Central memory CD8-positive, alpha-beta T cell (primary cell): ENCODE data around the gene PWWP2A.
"Not testable (repeated sequence)": the region's sequence is repeated elsewhere in the genome, so short reads cannot be mapped to it uniquely, and the experiment has no call there.

ENCODE experiments used
- ATAC-seq: fragments of 150-1000 bp; cut with Tn5 transposase; replicated peaks from 2 replicates; pipeline ENCODE4 v1.10.0; 2022; ENCODE audit warnings: mild to moderate bottlenecking, moderate FRiP score, moderate number of reproducible peaks; ENCODE audit not compliant: poor library complexity, severe bottlenecking; ENCODE audit errors: extremely low read depth
- DNase-seq, 2 donors: peaks; one replicate each; pipeline ENCODE4 v3.0.0; 2021; ENCODE audit warnings: low spot score in 2 of 2
- H3K27ac Mint-ChIP-seq: one replicate; pipeline ENCODE4 v1.8.0; 2022; ENCODE audit warnings: low read depth, mild to moderate bottlenecking, moderate library complexity, mixed read lengths
- H3K27me3 Mint-ChIP-seq: one replicate; pipeline ENCODE4 v1.8.0; 2022; ENCODE audit warnings: mixed read lengths
- H3K36me3 Mint-ChIP-seq: one replicate; pipeline ENCODE4 v1.8.0; 2022; ENCODE audit warnings: mild to moderate bottlenecking, moderate library complexity, mixed read lengths; ENCODE audit not compliant: insufficient read depth
- H3K4me1 Mint-ChIP-seq: one replicate; pipeline ENCODE4 v1.8.0; 2022; ENCODE audit warnings: mixed read lengths
- H3K4me3 Mint-ChIP-seq: one replicate; pipeline ENCODE4 v1.8.0; 2022; ENCODE audit warnings: mild to moderate bottlenecking, moderate library complexity, mixed read lengths
- H3K9me3 Mint-ChIP-seq: one replicate; pipeline ENCODE4 v1.8.0; 2022; ENCODE audit warnings: mixed read lengths

The PWWP2A gene

DNA sequence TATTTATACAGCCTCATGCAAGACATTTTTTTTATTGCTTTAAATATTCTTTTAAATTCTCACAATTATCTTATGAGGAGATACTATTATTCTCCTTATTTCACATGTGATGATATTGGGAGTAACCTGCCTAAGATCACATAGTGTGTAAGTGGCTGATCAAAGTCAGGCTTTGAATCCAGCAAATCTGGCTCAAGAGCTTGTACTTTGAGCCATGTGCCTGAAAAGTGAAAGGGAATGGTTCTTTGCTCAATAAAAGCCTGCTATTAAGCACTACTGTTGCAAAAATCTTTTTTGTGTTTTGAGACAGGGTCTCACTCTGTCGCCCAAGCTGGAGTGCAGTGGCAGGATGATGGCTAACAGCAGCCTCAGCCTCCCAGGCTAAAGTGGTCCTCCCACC, 35.1 kb downstream of the PWWP2A start:
- Mint-ChIP-seq H3K4me3 (no peak overlapping the region), H3K9me3 (no peaks in the 10 kb centered on the region), H3K27ac (no peak overlapping the region), H3K36me3 (peaks cover 6% of the 10 kb centered on the region), H3K27me3 (no peaks in the 10 kb centered on the region), H3K4me1 (no peaks in the 10 kb centered on the region)
- ATAC-seq: no peak
- DNase-seq: no peak

DNA sequence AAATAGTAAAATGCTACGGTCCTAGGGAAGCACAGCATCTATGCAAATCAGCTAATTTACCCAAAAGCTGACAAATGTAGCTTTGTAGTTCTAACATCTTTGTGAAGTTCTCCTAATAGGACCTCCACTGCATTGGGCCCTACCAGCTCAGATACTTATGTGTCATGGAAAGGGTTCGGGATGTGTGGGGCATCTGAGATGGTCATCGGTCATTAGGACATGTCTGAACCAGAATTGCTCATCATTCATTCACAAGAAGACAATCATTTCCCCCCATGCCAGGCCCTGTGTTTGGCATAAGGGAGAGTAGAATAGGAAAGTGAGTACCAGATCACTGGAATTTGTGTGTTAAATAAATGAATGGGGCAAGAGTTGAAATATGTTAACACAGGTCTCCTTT, 35.7 kb downstream of the PWWP2A start:
- no peak overlapping the region for H3K4me3 Mint-ChIP-seq
- no peaks in the 10 kb centered on the region for H3K27me3 Mint-ChIP-seq
- DNase-seq (no peak), ATAC-seq (no peak)
- no peaks in the 10 kb centered on the region for H3K4me1 Mint-ChIP-seq
- no peaks in the 10 kb centered on the region for H3K9me3 Mint-ChIP-seq
- no peak overlapping the region for H3K27ac Mint-ChIP-seq
- H3K36me3 Mint-ChIP-seq: peaks cover 6% of the 10 kb centered on the region

DNA sequence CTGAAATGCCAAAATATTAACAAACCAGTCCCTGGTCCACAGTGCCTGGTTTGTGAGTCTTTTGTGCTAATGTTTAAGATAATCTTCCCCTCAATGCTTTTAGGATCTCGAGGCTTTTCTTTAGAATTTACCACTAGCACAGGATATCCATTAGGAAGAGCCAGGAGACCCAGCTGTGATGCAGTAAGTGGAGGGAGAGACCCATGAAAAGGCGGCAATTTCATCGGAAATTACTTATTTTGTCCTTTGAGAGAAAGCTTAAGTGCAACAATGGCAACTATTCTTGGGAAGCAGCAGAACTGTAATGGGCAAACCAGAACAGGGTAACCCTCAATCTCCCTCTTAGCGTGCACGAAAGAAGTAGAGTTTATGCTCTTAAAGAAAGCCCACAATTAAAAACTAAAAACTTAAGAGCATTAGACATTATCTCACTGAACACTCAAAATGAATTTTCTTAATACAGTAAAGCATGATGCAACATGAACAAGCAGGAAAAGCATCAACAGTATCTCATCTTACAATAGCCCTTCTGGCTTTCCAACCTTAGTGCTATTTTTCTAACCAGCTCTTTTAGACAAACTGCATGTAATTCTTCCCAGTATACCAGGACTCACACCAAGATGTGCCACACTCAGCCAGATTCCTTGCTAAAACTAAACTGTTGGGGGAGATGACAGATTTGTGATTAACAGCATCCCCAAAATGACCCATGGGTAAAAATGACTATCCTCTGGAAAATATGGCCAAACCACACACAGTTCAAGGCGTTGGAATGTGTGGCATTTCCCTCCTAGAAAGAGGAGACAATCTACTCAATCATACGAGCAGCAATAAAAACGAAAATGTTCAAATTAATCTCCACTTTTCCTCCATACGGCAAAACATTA, 36.4 kb downstream of the PWWP2A start:
- no peaks in the 10 kb centered on the region for H3K27me3 Mint-ChIP-seq
- H3K27ac Mint-ChIP-seq: no peak overlapping the region
- no peaks in the 10 kb centered on the region for H3K9me3 Mint-ChIP-seq
- ATAC-seq (no peak), DNase-seq (no peak)
- no peaks in the 10 kb centered on the region for H3K4me1 Mint-ChIP-seq
- H3K4me3 Mint-ChIP-seq: no peak overlapping the region
- peaks cover 7% of the 10 kb centered on the region for H3K36me3 Mint-ChIP-seq

DNA sequence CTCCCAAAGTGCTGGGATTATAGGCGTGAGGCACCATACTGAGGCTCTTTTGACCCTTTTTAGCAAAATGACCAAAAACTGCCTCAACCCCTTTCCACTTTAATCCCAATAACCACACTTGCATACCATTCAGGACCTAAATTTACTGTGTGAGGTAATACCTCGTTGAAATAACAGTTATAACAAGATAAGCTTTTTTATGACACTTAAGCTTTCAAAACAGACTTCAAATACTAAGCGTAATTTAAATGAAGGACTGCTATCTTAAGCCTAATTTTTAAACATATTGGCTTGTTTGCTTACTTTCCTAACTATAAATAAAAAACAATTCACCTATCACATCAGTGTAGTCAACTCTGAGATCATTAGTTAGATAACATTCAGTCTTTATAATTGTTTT, 37.8 kb downstream of the PWWP2A start:
- Mint-ChIP-seq H3K27ac (no peak overlapping the region), H3K36me3 (peaks cover 7% of the 10 kb centered on the region), H3K9me3 (no peaks in the 10 kb centered on the region), H3K4me1 (no peaks in the 10 kb centered on the region), H3K4me3 (no peak overlapping the region), H3K27me3 (no peaks in the 10 kb centered on the region)
- DNase-seq (no peak), ATAC-seq (no peak)

DNA sequence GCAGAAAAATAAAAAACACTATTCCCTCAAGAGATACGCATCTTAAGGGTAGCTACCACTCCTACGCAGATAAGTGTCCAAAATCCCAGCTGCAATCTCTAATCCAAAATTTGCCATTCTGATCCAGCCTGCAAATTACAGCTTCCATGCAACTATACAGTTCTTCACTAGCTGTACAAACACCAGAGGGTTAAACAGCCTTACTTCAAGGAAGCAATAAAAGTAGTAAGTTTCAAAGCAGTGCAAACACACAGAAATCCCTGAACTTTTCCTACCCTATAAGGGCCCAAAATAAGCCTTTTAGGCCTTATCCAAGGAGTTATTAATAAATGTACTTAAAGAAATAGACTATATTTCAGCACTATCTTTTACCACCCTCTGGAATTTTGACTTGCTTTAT, 39.5 kb downstream of the PWWP2A start:
- Mint-ChIP-seq H3K36me3 (peaks cover 10% of the 10 kb centered on the region), H3K4me3 (no peak overlapping the region), H3K27me3 (no peaks in the 10 kb centered on the region), H3K4me1 (no peaks in the 10 kb centered on the region), H3K27ac (peak overlapping the region; percentile 5), H3K9me3 (no peaks in the 10 kb centered on the region)
- ATAC-seq (no peak), DNase-seq (no peak)

DNA sequence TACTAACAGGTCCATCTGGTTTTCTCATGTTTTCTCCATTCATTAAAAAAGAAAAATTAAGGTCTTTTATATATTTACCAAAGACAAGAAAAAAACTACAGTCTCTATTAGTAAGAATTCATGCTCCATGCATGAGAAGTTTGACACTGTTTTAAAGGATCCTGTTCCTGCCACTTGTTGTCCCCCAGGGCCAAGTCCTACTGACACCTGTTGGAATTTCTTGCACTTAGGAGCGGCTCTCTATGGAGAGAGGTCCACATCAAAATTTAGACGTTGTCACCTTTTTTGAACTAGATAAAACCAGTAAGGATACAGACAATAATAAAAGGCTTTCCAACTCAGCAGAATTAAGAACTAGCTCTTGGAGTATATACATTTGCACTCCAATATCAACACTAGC, 42.3 kb downstream of the PWWP2A start:
- H3K4me1 Mint-ChIP-seq: no peaks in the 10 kb centered on the region
- H3K4me3 Mint-ChIP-seq: no peak overlapping the region
- peaks cover 10% of the 10 kb centered on the region for H3K36me3 Mint-ChIP-seq
- ATAC-seq: no peak
- no peak overlapping the region for H3K27ac Mint-ChIP-seq
- no peaks in the 10 kb centered on the region for H3K9me3 Mint-ChIP-seq
- DNase-seq: no peak
- H3K27me3 Mint-ChIP-seq: no peaks in the 10 kb centered on the region

DNA sequence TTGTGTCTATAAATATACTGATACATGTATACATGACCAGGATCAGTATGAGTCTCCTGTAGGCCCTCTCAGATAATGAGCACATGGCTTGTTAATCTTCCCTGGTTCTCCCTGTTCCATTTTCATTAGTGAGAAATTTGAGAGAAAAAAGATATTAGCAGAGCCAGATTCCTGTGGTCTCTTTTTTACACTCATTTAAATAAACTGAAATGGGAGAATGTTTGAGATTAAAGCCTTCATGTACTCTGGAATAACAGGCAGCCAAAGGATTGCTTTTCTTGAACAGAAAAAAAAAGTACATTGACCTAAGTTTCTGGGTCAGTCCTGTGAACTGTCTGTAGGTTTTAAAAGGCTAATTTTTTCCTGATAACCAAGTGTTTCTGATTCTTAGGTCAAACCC, 44.2 kb downstream of the PWWP2A start:
- no peaks in the 10 kb centered on the region for H3K4me1 Mint-ChIP-seq
- no peaks in the 10 kb centered on the region for H3K9me3 Mint-ChIP-seq
- DNase-seq (no peak), ATAC-seq (no peak)
- no peaks in the 10 kb centered on the region for H3K27me3 Mint-ChIP-seq
- H3K36me3 Mint-ChIP-seq: peaks cover 10% of the 10 kb centered on the region
- no peak overlapping the region for H3K4me3 Mint-ChIP-seq
- H3K27ac Mint-ChIP-seq: no peak overlapping the region

DNA sequence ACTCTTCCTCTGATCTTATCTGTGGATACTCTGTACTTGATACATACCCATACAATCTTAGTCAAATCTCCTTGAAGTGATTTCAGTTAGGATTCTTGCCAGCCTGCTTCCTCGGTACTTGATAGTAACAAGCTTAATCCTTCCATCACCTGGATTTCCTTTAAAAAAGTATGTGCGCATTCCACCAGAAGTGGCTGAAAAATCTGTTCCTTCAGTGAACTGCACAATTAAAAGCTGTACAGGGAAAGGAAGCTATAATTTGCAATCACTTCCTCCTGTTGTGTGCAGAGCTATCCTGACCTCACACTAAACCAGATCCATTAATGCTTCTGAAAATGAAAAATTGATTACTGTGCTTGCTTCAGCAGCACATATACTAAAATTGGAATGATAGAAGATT, 47.3 kb downstream of the PWWP2A start:
- ATAC-seq (no peak), DNase-seq (no peak)
- H3K4me1 Mint-ChIP-seq: no peaks in the 10 kb centered on the region
- no peak overlapping the region for H3K27ac Mint-ChIP-seq
- no peaks in the 10 kb centered on the region for H3K27me3 Mint-ChIP-seq
- H3K9me3 Mint-ChIP-seq: no peaks in the 10 kb centered on the region
- no peak overlapping the region for H3K4me3 Mint-ChIP-seq
- H3K36me3 Mint-ChIP-seq: peaks cover 3% of the 10 kb centered on the region

DNA sequence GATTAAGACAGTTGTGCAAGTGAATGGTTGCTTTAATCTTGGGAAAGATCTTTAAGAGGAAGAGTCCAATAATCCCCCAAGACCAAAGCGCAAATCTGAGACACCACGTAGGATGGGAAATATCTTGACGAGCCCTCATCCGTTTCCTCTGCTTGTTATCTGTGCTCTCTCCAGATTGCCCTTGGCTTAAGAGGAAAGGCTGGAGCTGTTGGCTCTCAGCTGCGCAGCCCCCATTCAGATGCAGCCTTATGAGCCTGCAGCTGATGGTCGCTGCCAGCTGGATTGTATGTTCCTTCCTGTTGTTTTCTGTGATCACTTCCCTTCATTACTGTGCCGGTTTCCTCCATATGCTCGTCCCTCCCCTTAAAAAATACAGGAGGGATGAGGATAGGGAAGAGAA, 47.7 kb downstream of the PWWP2A start:
- Mint-ChIP-seq H3K27ac (no peak overlapping the region), H3K27me3 (no peaks in the 10 kb centered on the region), H3K9me3 (no peaks in the 10 kb centered on the region), H3K36me3 (peaks cover 5% of the 10 kb centered on the region), H3K4me3 (no peak overlapping the region), H3K4me1 (no peaks in the 10 kb centered on the region)
- DNase-seq (no peak), ATAC-seq (no peak)

DNA sequence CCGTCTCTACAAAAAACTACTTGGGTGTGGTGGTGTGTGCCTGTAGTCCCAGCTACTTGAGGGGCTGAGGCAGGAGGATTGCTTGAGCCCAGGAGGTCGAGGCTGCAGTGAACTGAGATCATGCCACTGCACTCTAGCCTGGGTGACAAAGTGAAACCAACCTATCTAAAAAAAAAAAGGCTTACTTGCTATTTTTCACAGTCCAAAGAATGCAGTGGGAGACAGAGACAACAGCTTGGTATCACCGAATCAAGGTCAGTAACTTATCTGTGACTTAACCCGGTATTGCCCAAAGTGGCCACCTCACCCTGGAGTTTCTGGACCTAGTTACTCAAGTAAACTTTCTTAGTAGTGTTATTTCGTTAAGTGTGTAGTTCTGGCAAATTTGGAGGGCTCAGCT, 50.1 kb downstream of the PWWP2A start:
- not testable (repeated sequence) for H3K9me3 Mint-ChIP-seq, H3K27ac Mint-ChIP-seq, ATAC-seq, H3K27me3 Mint-ChIP-seq, H3K4me1 Mint-ChIP-seq, H3K4me3 Mint-ChIP-seq, DNase-seq
- peaks cover 16% of the 10 kb centered on the region for H3K36me3 Mint-ChIP-seq

DNA sequence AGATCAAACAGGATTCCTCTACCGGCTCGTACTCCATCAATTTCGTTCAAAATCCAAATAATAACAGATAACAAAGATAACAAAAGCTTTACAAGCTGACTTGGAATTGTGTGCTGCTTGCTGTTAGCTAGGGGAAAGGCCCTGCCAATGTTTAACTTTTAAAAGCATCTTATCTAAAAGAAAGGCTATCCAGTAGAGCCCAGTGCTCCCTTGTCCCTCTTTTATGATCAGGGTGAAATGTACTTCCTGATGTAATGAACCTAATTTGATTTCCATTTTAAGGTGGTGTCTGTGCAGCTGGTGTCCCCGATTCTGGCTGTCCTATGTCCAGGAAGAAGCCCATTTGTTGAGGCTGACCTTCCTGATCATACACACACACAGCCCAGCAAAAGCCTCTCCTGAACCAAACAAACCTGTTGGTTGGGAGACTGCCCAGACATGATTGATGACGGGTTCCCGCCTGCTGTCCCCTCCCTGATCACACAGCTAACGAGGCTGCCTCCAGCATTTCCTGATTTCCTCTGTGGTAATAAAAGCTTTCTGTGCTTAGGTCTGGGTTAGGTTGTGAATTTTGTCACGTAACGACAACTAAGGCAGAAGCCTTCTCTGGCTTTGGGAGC, 54.1 kb downstream of the PWWP2A start:
- Mint-ChIP-seq H3K36me3 (peaks cover 24% of the 10 kb centered on the region), H3K27ac (no peak overlapping the region), H3K27me3 (no peaks in the 10 kb centered on the region), H3K9me3 (no peaks in the 10 kb centered on the region), H3K4me3 (no peak overlapping the region), H3K4me1 (peaks cover 5% of the 10 kb centered on the region)
- DNase-seq: no peak
- no peak for ATAC-seq

DNA sequence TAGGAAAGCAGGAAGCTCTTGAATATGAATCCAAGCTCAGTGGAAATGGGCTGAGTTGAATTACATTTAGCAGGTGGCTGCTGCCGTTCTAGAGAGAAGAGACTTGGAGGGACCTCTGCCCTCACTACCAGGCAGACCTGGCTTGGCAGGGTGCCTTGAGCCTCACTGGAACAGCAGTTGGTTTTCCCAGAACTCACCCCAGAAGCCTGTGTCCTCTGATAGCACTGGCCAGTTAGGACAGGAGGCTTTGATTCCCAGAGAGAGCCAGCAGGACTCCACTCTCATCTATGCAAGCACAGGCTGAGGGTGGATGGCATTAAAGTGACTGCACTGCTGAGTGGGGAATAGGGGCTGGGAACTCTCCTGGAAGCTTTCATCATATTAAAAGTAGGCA, 54.8 kb downstream of the PWWP2A start:
- ATAC-seq (no peak), DNase-seq (no peak)
- Mint-ChIP-seq H3K27ac (no peak overlapping the region), H3K27me3 (no peaks in the 10 kb centered on the region), H3K9me3 (no peaks in the 10 kb centered on the region), H3K4me3 (no peak overlapping the region), H3K36me3 (peaks cover 24% of the 10 kb centered on the region), H3K4me1 (peaks cover 5% of the 10 kb centered on the region)

DNA sequence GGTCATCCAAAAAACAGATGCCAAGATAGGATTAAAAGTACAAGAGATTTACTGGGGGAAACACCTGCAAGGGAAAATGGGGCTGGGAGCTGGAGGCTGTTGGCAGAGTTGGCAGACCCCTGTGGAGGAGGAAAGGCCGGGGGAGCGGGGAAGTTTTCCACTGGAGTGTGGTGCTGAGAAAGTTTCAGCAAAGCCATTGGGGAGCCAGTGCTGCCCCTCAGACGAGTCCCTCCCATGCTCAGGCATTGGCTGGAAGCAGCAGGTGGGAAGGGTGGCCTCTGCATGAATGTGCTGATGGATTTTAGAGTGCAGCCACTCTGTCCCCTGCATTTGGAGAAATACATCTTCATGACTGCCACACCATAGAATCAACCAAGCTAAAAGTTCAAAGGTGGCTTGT, 57.5 kb downstream of the PWWP2A start:
- ATAC-seq (no peak), DNase-seq (no peak)
- Mint-ChIP-seq H3K4me1 (peaks cover 5% of the 10 kb centered on the region), H3K36me3 (peaks cover 28% of the 10 kb centered on the region), H3K27ac (no peak overlapping the region), H3K4me3 (no peak overlapping the region), H3K9me3 (no peaks in the 10 kb centered on the region), H3K27me3 (no peaks in the 10 kb centered on the region)
